Measurements from ENCODE around the gene ANAPC16. TPM values are rescaled to one million over a fixed set of nuclear protein-coding genes. Genes with fewer than 3 reads are reported as not detected.

The ANAPC16 gene
- total RNA-seq, 2 experiments from 2014 or later, result 61.9 to 64.3 TPM

- Histone ChIP-seq H3K27ac (ENCODE audit: low read depth in 1 of 2, low read length in 2 of 2) (no peak overlapping the region), H3K4me3 (ENCODE audit: low read length) (no peak overlapping the region), H3K4me1 (ENCODE audit: insufficient read depth, low read length) (no peaks in the 10 kb centered on the region), H3K27me3 (ENCODE audit: control insufficient read depth in 1 of 2, insufficient read depth in 2 of 2, low read length in 2 of 2) (no peaks in the 10 kb centered on the region), H3K36me3 (ENCODE audit: insufficient read depth, low read length) (peaks cover 6% of the 10 kb centered on the region), H3K9me3 (ENCODE audit: control insufficient read depth in 1 of 2, insufficient read depth in 1 of 2, low read length in 2 of 2) (peaks cover 0 to 5% of the 10 kb centered on the region in 2 experiments)
- TF ChIP-seq CTCF (IDR thresholded peaks at IDR 0.05), result no peak
- H3K27me3 Mint-ChIP-seq, result no peaks in the 10 kb centered on the region
- H3K9me3 Mint-ChIP-seq, result peaks cover 2% of the 10 kb centered on the region
- H3K4me1 Mint-ChIP-seq (ENCODE audit: low read depth), result peaks cover 7% of the 10 kb centered on the region
- no peak overlapping the region for H3K4me3 Mint-ChIP-seq
- CTCF ChIA-PET, result interaction anchor here (0.6 to 1.7 kb wide), 2 partner anchors 13 to 14 kb away, joined by 3 to 5 read pairs; no protein-coding TSS in a partner anchor
- ATAC-seq (ENCODE audit: poor library complexity) (no peak), DNase-seq (peak in 2 of 14 experiments; percentile 27 to 32)
- H3K27ac Mint-ChIP-seq, result no peak overlapping the region
- peaks cover 60% of the 10 kb centered on the region for H3K36me3 Mint-ChIP-seq (ENCODE audit: low read depth)
- POLR2A ChIA-PET, result interaction anchor here (0.7 to 1.4 kb wide), 2 partner anchors 12 to 679 kb away, joined by 3 to 4 read pairs; no protein-coding TSS in a partner anchor
- intact Hi-C loops (cut with DNase I, micrococcal nuclease), result no loop called here
Measured at GRCh38 chr10:72186258-72186981, 29.4 kb upstream of the ANAPC16 start.

GRCh38 chr10:72186982-72187330, 28.9 kb upstream of the ANAPC16 start:
- no peak for ATAC-seq (ENCODE audit: poor library complexity)
- Mint-ChIP-seq H3K27me3 (no peaks in the 10 kb centered on the region), H3K27ac (no peak overlapping the region), H3K36me3 (ENCODE audit: low read depth) (peaks cover 55% of the 10 kb centered on the region), H3K4me1 (ENCODE audit: low read depth) (peaks cover 7% of the 10 kb centered on the region), H3K4me3 (no peak overlapping the region), H3K9me3 (peaks cover 2% of the 10 kb centered on the region)
- H3K36me3 ChIP-seq (ENCODE audit: insufficient read depth, low read length), result peaks cover 6% of the 10 kb centered on the region
- H3K4me3 ChIP-seq (ENCODE audit: low read length), result no peak overlapping the region
- CTCF ChIA-PET, result interaction anchor here (0.6 kb wide), 1 partner anchor 15 kb away, joined by 3 read pairs; no protein-coding TSS in a partner anchor
- DNase-seq, result no peak
- no peaks in the 10 kb centered on the region for H3K4me1 ChIP-seq (ENCODE audit: insufficient read depth, low read length)
- TF ChIP-seq CTCF (IDR thresholded peaks at IDR 0.05), result no peak
- H3K27ac ChIP-seq (ENCODE audit: low read depth in 1 of 2, low read length in 2 of 2), result no peak overlapping the region
- intact Hi-C loops (cut with DNase I, micrococcal nuclease), result no loop called here
- no peaks in the 10 kb centered on the region for H3K27me3 ChIP-seq (ENCODE audit: control insufficient read depth in 1 of 2, insufficient read depth in 2 of 2, low read length in 2 of 2)
- POLR2A ChIA-PET, result interaction anchor here (0.7 to 1.4 kb wide), 2 partner anchors 13 to 679 kb away, joined by 3 to 4 read pairs; no protein-coding TSS in a partner anchor
- peaks cover 0 to 5% of the 10 kb centered on the region in 2 experiments for H3K9me3 ChIP-seq (ENCODE audit: control insufficient read depth in 1 of 2, insufficient read depth in 1 of 2, low read length in 2 of 2)

- H3K27ac Mint-ChIP-seq, result no peak overlapping the region
- no peak for TF ChIP-seq CTCF (IDR thresholded peaks at IDR 0.05)
- H3K4me3 Mint-ChIP-seq, result no peak overlapping the region
- peaks cover 48% of the 10 kb centered on the region for H3K36me3 Mint-ChIP-seq (ENCODE audit: low read depth)
- DNase-seq, result no peak
- Histone ChIP-seq H3K4me1 (ENCODE audit: insufficient read depth, low read length) (no peaks in the 10 kb centered on the region), H3K27me3 (ENCODE audit: control insufficient read depth in 1 of 2, insufficient read depth in 2 of 2, low read length in 2 of 2) (no peaks in the 10 kb centered on the region), H3K36me3 (ENCODE audit: insufficient read depth, low read length) (peaks cover 14% of the 10 kb centered on the region), H3K9me3 (ENCODE audit: control insufficient read depth in 1 of 2, insufficient read depth in 1 of 2, low read length in 2 of 2) (no peaks in the 10 kb centered on the region), H3K27ac (ENCODE audit: low read depth in 1 of 2, low read length in 2 of 2) (no peak overlapping the region), H3K4me3 (ENCODE audit: low read length) (no peak overlapping the region)
- H3K4me1 Mint-ChIP-seq (ENCODE audit: low read depth), result peaks cover 4% of the 10 kb centered on the region
- ChIA-PET POLR2A (no interaction called here), CTCF (no interaction called here)
- ATAC-seq (ENCODE audit: poor library complexity), result no peak
- H3K9me3 Mint-ChIP-seq, result no peaks in the 10 kb centered on the region
- H3K27me3 Mint-ChIP-seq, result no peaks in the 10 kb centered on the region
- intact Hi-C loops (cut with DNase I, micrococcal nuclease), result no loop called here
Measured at GRCh38 chr10:72194949-72195348, 20.9 kb upstream of the ANAPC16 start.

Measured in CD4-positive, alpha-beta T cell (primary cell).